ENCODE results near the gene CHDH. TPM values are rescaled to one million over a fixed set of nuclear protein-coding genes. Genes with fewer than 3 reads are reported as not detected.

The CHDH gene
- total RNA-seq, 1 donor from 2014 or later = under 0.01 TPM

DNA sequence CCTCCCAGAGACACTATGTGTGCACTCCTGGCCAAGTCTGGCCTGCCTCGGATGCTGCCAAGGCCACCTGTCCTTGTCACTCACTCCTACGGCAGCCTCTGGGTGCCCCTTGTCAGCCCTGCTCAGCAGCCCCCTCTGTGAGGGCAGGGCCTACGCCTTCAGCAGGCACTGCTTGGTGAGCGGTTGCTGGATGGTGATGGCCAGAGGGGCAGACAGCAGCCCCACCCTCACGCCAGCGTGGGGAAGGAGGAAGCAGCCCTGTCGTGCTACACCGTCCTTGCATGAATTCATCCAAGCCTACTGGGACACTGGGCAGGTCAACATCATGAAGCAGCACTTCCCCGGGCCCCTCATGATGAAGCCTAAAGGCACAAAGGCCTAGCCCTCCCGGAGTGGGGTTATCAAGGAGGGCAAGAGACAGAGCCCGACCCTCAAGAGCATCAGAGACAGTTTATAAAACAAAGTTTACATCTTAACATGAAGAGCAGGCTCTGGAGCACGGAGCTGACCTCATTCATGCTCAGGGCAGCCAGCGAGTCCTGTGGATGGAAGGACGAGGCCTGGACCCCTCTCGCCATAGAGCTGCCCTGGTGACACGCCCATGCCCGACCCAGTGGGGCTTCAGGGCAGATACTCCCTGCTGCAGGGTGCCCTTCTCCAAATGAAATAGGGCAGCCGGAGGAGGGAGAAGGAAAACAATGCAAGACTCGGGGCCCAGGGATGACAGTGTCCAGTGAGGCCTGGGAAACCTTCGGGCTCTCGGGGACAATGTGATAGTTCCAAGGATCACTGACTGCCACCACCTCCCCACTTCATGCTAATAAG lies 25.3 kb downstream of the CHDH start:
- Histone ChIP-seq H3K4me3 (ENCODE audit: low read depth, low read length) (no peak overlapping the region), H3K27me3 (ENCODE audit: control insufficient read depth, insufficient read depth, low read length) (peaks cover 2% of the 10 kb centered on the region), H3K36me3 (ENCODE audit: control insufficient read depth, insufficient read depth, low read length) (no peaks in the 10 kb centered on the region)
- TF ChIP-seq, protein P1, sequence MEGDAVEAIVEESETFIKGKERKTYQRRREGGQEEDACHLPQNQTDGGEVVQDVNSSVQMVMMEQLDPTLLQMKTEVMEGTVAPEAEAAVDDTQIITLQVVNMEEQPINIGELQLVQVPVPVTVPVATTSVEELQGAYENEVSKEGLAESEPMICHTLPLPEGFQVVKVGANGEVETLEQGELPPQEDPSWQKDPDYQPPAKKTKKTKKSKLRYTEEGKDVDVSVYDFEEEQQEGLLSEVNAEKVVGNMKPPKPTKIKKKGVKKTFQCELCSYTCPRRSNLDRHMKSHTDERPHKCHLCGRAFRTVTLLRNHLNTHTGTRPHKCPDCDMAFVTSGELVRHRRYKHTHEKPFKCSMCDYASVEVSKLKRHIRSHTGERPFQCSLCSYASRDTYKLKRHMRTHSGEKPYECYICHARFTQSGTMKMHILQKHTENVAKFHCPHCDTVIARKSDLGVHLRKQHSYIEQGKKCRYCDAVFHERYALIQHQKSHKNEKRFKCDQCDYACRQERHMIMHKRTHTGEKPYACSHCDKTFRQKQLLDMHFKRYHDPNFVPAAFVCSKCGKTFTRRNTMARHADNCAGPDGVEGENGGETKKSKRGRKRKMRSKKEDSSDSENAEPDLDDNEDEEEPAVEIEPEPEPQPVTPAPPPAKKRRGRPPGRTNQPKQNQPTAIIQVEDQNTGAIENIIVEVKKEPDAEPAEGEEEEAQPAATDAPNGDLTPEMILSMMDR (IDR thresholded peaks at IDR 0.05; ENCODE audit: insufficient read depth, low read length, severe bottlenecking) = no peak
- no peak for FAIRE-seq
- DNase-seq (ENCODE audit: low read depth) = no peak

DNA sequence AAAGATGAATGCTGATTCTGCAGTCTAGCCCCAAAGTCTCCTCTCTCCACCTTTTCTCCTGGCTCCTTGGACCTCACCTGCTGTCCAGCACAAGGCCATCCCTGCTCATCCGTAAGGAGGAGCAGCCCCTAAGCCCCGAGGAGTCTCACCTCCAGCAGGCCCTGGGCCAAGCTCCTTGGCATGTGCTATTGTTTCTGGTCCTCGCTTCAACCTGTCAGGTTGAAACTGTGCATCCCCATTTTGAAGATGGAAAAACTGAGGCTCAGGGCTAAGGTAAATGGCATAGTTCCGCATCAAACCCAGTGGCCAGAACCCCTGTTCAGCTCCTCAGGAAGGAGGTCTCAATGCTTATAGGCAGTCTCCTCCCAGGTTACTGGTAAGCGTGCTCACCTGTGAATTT lies 26.1 kb downstream of the CHDH start:
- TF ChIP-seq, protein P1 (IDR thresholded peaks at IDR 0.05; ENCODE audit: insufficient read depth, low read length, severe bottlenecking) = no peak
- FAIRE-seq = no peak
- DNase-seq (ENCODE audit: low read depth) = no peak
- Histone ChIP-seq H3K36me3 (ENCODE audit: control insufficient read depth, insufficient read depth, low read length) (no peaks in the 10 kb centered on the region), H3K27me3 (ENCODE audit: control insufficient read depth, insufficient read depth, low read length) (peaks cover 2% of the 10 kb centered on the region), H3K4me3 (ENCODE audit: low read depth, low read length) (no peak overlapping the region)

DNA sequence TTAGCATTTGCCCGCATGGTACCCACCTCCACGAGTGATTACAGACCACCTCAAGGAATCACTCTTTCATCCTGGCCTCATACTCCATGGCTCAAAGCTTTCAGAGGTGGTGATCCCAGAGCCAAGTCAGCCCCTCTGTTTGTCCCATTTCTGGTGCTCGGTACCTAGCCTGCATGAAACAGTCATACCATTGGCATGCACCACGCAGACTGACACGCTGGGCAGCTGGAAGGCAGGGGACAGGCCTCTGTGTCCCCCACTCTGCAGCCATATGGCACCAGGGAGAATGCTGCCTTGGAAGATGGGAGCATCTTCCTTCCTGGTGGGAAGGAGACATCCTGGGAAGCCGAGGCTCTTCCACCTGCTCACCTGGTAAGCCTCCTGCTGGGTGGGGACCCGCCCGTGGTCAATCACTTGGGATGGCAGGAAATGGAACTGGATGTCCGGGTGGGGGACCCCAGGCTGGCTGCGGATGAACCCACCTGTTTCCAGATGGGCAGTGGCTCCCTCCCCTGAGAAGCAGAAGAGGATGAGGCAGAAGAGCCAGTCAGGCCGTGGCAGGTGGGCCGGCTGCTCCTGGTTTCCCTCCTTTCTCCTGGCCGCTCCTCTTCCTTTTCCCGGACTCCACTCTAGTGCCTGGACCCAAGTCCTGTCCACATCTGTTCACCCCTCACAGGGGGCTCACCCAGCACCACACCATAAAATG lies 26.9 kb downstream of the CHDH start:
- FAIRE-seq = no peak
- peaks cover 2% of the 10 kb centered on the region for H3K27me3 ChIP-seq (ENCODE audit: control insufficient read depth, insufficient read depth, low read length)
- H3K4me3 ChIP-seq (ENCODE audit: low read depth, low read length) = no peak overlapping the region
- DNase-seq (ENCODE audit: low read depth) = no peak
- H3K36me3 ChIP-seq (ENCODE audit: control insufficient read depth, insufficient read depth, low read length) = no peaks in the 10 kb centered on the region
- TF ChIP-seq, protein P1 (IDR thresholded peaks at IDR 0.05; ENCODE audit: insufficient read depth, low read length, severe bottlenecking) = no peak

DNA sequence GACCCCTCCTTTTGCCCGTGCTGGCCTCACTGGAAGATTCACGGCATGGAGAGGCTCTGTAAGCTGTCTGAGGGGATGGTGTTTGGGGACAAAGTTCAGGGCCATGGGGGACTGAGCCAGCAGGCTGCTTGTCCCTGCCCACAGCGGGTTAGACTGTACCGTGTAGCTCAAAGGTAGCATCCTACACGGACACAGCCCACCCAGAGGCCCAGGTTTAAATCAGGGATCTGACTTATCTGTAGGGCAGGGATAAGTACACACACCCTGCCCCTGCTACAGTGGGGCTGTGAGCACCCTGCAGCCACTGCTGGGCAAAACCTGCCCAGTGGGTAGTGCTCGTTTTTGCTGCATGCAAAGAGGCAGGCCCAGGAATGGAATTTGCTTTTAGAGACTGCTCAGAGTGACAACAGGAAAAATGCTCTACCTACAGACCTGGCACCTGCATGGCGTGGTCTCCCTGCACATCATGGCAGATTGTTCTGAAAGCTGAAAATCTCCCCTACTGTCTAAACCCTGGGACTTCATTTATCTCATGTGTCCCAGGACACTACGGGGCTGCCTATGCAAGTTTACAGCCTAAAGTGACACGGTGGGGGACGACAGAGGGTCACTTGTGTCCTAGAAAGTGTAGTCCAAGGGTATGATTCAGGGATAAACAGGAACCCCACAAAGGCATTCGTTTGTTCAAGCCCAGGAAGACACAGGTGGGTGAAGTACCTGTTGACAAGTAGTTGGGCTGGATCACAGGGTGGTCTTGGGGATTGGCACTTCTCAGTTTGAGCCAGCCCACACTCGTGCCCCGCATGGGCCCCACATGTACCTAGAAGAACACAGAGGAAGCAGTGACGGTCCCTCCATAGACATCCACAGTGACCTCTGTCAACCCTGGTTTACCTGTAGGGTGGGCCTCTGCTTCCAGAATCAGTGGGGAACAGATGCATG lies 27.7 kb downstream of the CHDH start:
- H3K36me3 ChIP-seq (ENCODE audit: control insufficient read depth, insufficient read depth, low read length) = no peaks in the 10 kb centered on the region
- FAIRE-seq (no peak), DNase-seq (ENCODE audit: low read depth) (no peak)
- peaks cover 2% of the 10 kb centered on the region for H3K27me3 ChIP-seq (ENCODE audit: control insufficient read depth, insufficient read depth, low read length)
- TF ChIP-seq, protein P1 (IDR thresholded peaks at IDR 0.05; ENCODE audit: insufficient read depth, low read length, severe bottlenecking) = no peak
- H3K4me3 ChIP-seq (ENCODE audit: low read depth, low read length) = no peak overlapping the region

DNA sequence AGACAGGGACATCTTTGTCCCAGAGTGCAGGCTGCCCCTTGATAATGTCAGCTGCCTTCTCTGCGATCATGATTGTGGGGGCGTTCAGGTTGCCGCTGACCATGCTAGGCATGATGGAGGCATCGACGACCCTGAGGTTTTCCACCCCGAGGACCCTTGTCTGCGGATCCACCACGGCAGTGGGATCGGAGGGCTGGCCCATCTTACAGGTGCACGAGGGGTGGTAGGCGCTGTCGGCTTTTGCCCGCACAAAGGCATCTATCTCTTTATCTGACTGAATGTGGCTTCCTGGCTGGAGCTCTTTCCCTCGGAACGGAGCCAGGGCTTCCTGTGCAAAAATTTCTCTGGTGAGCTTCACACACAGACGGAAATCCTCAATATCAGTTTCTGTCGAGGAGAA lies 28.4 kb downstream of the CHDH start:
- TF ChIP-seq, protein P1 (IDR thresholded peaks at IDR 0.05; ENCODE audit: insufficient read depth, low read length, severe bottlenecking) = no peak
- DNase-seq (ENCODE audit: low read depth) (no peak), FAIRE-seq (no peak)
- peaks cover 2% of the 10 kb centered on the region for H3K27me3 ChIP-seq (ENCODE audit: control insufficient read depth, insufficient read depth, low read length)
- H3K4me3 ChIP-seq (ENCODE audit: low read depth, low read length) = no peak overlapping the region
- no peaks in the 10 kb centered on the region for H3K36me3 ChIP-seq (ENCODE audit: control insufficient read depth, insufficient read depth, low read length)
